Measurements from ENCODE around the gene ARHGEF33.

The ARHGEF33 gene

DNA sequence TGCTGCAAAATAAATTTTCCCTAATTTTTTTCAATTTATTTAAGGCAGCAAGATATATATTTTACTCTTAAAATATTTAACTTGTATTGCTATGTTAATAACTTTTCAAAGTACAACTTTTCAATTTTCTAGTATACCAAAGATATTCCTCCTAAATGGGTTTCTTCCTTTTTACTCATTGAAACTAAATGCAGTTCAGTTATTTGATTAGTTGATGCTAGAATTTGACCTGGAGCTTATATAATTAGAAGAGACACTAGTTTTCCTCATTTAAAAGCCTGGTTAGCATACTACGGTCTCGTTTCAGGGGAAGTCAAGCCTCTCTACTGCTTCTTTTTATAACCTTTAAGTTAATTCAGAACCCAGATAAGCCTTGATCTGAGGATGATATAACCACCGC is at the start of gene ARHGEF33:
TSS of gene ARHGEF33 (plus strand) at position 301 of the 400 bp plus-strand sequence. CDS start 29,573 bp downstream, outside the sequence.
- DNase-seq (ENCODE audit: low read depth) = no peak
- no peak within 1 kb of the TSS for H3K4me3 ChIP-seq (ENCODE audit: low read depth, low read length)

DNA sequence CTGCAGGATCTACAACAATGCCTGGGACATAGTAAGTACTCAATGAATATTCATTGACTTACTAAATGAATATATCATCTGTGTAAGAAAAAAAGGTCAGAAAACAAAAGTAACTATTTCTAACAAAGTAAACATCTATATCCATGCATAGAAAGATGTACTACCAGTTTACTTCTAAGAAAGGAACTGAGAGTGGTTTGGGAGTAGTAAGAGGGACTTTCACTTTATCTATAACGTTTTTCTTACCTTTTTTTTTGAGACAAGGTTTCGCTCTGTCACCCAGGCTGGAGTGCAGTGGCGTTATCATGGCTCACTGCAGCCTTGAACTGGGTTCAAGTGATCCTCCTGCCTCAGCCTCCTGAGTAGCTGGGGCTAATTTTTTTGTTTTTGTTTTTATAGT is 39.6 kb upstream of the ARHGEF33 start:
- DNase-seq (ENCODE audit: low read depth) = no peak

DNA sequence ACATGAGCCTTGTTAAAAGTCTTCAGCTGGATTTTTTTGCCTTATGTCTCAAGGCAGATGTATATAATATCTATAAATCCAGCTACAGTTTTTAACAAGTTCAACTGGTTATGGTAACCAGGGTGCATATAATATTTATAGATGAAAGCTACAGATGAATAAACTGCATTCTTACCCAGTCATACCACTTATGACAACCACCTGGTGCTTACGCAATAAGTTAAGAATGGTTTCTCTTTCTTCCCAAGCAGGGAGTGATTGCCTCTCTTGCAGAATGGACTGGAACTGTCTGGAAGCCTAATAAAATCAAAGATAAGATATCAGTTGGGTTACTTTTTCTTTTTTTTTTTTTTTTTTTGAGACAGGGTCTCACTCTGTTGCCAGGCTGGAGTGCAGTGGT is 33.5 kb upstream of the ARHGEF33 start:
- H3K4me3 ChIP-seq (ENCODE audit: low read depth, low read length) = no peak overlapping the region
- no peak for DNase-seq (ENCODE audit: low read depth)

More for the DNA sequence above, 39.6 kb upstream of the ARHGEF33 start:
- no peak overlapping the region for H3K4me3 ChIP-seq (ENCODE audit: low read depth, low read length)

DNA sequence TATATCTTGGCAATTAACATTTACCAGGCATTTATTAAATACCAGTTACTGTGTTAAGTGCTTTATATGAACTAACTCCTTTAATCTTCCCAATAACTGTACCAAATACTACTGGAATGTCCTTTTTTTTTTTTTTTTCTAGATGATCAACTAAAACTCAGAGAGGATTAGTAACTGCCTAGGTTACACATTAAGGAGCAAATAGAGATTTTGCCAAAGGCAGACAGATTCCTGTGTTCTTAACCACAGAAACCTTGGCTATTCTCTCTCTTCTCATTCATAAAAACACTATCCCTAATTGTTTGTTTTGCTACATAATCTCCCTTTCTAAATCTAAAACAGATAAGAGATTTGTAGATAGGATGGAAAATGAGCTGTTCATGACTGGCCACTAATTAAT is 27.2 kb upstream of the ARHGEF33 start:
- no peak for DNase-seq (ENCODE audit: low read depth)
- H3K4me3 ChIP-seq (ENCODE audit: low read depth, low read length) = no peak overlapping the region

DNA sequence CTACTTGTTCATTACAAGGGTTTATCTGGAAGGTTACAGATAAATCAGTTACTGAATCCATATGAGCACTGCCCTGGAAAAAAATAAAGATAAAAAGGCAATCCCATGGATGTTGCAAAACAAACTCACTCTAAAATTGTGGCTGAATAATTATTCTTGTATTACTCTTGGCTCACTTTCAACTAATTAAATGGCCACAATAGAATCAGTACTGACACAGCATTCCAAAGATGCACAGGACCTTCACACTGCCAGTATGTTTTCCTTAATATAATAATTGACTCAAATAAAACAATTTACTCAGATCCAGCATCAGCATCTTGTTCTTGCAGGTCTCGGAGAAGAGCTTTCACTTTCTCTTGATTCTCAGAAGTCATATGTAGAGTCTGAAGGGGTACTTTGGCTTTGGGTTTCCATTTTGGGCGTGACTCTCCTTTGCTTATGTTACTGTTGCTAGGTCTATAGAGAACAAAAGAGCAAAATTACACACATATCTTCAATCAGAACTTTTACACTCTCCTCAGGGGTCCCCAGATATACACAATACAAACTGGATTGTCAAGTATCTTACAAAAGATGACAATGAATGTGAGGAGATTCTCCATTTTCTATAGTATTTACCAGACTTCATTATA is 26.5 kb upstream of the ARHGEF33 start:
- no peak for DNase-seq (ENCODE audit: low read depth)
- H3K4me3 ChIP-seq (ENCODE audit: low read depth, low read length) = no peak overlapping the region

DNA sequence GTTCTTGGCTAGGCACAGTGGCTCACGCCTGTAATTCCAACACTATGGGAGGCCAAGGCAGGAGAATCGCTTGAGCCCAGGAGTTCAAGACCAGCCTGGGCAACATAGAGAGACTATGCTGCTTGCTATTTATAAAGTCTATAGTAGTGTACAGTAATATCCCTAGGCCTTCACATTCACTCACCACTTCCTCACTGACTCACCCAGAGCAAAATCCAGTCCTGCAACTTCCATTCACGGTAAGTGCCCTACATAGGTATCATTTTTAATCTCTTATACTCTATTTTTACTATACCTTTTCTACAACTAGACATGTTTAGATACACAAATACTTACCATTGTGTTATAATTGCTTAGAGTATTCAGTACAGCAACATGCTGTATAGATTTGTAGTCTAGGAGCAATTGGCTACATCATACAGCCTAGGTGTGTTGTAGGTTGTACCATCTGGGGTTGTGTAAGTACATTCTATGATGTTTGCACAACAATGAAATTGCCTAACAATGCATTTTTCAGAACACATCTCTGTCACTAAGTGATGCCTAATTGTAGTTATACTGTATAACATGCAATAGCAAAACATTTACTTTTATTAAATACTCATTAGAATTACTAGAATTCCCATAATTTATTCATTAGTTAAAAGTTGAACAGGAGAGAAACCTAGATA is 22.8 kb upstream of the ARHGEF33 start:
- H3K4me3 ChIP-seq (ENCODE audit: low read depth, low read length) = no peak overlapping the region
- no peak for DNase-seq (ENCODE audit: low read depth)

DNA sequence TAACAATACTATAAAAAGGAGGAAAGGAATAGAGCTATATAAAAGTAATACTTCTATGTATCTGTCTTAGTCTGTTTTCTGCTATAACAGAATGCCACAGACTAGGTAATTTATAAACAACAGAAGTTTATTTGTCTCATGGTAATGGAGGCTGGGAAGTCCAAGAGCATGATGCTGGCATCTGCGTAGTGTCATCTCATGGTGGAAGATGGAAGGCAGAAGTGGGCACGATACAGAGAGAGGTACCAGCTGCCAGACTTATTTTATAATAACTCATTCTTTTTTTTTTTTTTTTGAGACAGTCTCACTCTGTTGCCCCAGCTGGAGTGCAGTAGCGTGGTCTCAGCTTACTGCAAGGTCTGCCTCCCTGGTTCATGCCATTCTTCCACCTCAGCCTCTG is 18.2 kb upstream of the ARHGEF33 start:
- no peak overlapping the region for H3K4me3 ChIP-seq (ENCODE audit: low read depth, low read length)
- DNase-seq (ENCODE audit: low read depth) = no peak

DNA sequence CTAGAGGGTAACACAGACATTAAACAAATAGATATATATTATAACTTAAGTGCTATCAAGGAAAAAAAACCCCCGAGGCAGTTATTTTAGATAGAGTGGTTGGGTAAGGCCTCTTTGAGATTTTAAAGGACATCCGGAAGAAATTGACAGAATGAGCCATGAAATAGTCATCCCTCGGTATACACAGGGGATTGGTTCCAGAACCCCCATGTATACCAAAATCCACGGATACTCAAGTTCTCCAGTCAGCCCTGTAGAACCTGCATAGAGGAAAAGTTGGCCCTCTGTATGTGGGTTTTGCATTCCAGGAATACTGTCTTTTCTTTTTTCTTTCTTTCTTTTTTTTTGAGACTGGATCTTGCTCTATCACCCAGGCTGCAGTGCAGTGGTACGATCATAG is 15.9 kb upstream of the ARHGEF33 start:
- DNase-seq (ENCODE audit: low read depth) = no peak
- H3K4me3 ChIP-seq (ENCODE audit: low read depth, low read length) = no peak overlapping the region

DNA sequence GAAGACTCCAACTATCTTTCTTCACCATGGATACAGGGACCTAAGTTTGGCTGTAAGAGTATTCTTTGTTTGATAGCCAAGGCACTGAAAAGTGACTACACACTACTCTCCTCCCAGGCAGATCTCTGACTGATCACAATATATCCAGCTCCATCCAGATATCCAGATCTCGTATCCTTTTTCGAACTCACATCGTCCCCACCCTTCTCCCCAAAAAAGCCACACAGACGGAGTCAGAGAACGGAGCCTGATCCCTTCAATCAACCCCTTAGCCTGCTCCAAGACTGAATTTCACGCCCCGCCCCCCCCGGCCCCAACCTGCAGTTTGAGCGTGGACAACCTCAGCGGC is 14.5 kb upstream of the ARHGEF33 start:
- DNase-seq (ENCODE audit: low read depth) = no peak
- peak overlapping the region; percentile 92 for H3K4me3 ChIP-seq (ENCODE audit: low read depth, low read length)

DNA sequence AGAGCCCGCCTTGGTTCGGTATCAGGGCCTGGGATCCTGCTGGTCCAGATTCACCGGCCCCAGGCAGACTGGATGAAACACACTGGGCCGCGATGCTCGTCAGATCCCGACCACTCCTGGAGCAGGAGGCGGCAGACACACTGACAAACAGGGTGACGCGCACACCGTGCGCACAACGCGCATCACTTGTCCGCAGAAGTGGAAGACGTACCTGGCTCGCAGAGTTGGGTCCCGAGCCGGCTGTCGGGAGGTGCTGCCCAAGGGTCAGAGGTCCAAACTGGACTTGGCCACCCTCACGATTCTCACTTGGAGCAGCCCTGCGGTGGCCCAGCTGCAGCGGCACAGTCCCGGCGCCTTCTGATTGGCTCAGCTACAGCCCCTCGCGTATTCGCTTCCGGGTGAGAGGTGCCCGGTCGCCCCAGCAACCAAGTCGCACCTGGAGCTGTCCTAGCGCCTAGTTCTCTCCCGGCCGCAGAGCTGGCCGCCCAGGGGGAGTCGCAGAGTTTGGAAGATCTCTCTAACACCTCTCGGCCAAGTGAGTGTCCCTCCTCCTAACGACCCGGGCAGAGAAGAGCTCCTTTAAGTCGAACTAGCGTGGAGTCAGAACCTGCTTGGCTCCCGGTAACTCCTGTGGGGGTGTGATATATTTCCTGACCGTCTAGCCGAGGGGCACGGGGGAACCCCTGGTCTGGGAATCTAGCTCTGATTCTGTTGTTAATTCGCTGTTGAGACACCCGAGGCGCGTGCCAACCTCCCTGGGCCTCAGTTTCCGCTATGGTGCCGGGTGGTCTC is 13.9 kb upstream of the ARHGEF33 start, which contains the start of the genes DHX57 and MORN2:
TSS of gene DHX57 (minus strand) at position 359 of the 792 bp plus-strand sequence. CDS start 7,529 bp downstream, outside the sequence.
TSS of gene MORN2 (plus strand) at position 401 of the 792 bp plus-strand sequence.
- H3K4me3 ChIP-seq (ENCODE audit: low read depth, low read length) = peak within 1 kb of the TSS; percentile 92
- DNase-seq (ENCODE audit: low read depth) = peak; percentile 35

DNA sequence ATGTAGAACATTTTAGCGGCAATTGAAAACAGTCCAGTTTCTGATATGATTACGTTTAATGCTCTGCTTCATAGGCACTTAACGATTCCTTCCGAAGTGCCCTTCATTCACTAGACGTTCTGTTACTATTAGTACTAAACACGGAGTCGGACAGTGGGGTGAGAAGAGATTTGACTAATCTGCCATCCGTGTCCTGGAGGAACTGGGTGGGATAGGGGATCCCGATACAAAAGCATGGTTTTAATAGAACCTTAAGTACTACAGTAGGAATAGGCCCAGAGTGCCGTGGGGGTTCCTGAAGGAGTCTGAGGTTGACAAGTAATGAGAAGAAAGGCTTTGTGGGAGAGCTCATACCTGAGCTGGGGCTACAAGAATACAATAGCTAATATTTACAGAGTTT is 13.3 kb upstream of the ARHGEF33 start:
- no peak for DNase-seq (ENCODE audit: low read depth)
- peak overlapping the region; percentile 92 for H3K4me3 ChIP-seq (ENCODE audit: low read depth, low read length)

DNA sequence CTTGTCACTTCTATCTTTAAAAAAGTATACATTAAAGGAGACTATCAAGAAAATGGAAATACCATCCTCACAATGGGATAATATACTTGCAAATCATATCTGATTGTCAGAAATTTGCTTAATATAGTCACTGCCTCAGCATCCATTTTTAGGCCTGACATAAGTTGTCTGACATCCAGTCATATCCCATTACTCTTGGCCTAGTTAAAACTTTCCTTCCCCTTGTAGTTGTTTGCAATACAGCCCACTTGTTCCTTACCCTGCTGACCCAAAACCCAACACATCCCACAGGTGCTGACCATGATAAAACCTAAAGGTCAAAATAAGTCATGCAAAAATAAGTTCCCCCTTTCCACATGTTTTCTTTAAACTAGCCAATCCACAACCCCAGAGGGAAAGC is 3.6 kb upstream of the ARHGEF33 start:
- no peak overlapping the region for H3K4me3 ChIP-seq (ENCODE audit: low read depth, low read length)
- no peak for DNase-seq (ENCODE audit: low read depth)

DNA sequence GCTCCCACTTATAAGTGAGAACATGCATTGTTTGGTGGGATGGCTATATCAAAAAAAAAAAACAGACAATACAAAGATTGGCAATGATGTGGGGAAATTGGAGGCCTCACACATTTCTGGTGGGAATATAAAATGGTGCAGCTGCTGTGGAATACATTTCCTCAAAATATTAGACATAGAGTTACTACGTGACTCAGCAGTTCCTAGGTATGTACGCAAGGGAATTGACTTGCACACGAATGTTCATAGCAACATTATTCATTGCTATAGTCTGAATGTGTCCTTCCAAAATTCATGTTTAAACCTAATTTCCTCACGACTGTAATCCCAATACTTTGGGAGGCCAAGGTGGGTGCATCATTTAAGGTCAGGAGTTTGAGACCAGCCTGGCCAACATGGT is 2.3 kb upstream of the ARHGEF33 start:
- no peak for DNase-seq (ENCODE audit: low read depth)
- H3K4me3 ChIP-seq (ENCODE audit: low read depth, low read length) = no peak overlapping the region

DNA sequence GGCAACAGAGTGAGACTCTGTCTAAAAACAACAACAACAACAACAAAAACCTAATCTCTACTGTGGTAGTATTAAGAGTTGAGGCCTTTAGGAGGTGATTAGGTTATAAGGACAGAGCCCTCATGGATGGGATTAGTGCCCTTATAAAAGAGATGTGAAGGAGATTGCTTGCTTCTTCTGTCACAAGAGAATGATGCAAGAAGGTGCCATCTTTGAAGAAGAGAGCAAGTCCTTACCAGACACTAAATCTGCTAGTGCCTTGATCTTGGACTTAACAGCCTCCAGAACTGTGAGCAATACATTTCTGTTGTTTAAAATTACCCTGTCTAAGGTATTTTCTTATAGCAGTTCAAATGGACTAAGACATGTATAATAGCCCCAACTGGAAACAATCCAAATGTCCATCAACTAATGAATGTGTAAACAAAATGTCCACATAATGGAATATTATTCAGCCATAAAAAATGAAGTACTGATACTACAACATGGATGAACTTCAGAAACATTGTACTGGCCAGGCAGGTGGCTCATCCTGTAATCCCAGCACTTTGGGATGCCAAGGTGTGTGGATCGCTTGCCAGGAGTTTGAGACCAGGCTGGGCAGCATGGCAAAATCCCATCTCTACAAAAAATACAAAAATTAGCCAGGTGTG is 1.6 kb upstream of the ARHGEF33 start:
- no peak overlapping the region for H3K4me3 ChIP-seq (ENCODE audit: low read depth, low read length)
- no peak for DNase-seq (ENCODE audit: low read depth)

DNA sequence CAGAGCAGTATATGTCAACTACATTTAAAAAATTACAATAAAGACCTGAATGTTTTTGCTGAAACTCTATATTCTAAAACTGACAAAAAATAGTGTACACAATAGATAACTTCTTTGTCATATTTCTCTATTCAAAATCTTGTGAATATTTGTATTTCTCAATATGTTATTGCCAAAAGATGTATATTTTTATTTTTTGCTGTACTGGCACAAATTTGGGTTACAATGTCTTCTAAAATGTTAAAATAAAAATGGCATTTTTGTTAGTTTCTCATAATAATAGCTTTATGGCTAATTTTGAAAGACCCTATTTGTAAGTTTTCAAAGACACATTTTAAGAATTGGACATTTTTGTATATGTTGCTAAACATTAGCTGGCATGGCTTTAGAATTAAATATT is 630 bp upstream of the ARHGEF33 start:
- DNase-seq (ENCODE audit: low read depth) = no peak
- H3K4me3 ChIP-seq (ENCODE audit: low read depth, low read length) = no peak overlapping the region

DNA sequence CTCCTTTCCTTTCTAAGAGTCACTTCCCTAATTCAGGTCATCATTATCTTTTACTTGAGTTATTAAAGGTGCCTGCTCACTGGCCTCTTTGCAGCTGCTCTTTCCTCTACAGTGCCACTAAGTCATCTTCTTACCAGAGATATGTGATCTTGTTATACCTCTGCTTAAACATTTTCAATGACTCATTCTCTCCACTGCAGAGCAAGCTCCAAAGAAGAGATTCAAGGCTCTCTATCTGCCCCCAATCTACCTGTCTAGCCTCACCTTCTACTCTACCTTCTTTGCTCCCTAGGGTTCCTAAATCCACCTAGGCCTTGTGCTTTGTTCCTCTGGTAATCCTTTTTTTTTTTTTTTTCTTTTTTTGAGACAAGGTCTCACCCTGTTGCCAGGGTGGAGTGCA is 3.1 kb downstream of the ARHGEF33 start:
- DNase-seq (ENCODE audit: low read depth) = no peak

DNA sequence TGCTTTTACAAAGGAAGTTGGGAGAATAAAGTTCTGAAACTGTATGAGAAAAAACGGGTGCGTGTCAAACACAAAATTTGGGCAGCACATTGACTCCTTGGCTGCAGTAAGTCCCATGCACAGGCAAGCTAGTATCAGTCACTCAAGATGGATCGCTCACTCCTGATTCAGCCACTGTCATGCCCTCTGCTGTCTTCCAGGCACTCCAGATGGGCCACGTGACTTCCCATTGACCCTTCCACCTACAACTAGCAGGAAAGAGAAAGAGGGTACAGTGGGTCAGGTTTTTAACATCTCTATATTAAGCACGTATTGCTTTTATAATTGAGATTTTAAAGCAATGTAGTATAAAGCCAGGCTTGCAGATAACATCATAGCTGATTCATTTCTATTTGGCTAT is 8.6 kb downstream of the ARHGEF33 start:
- H3K4me3 ChIP-seq (ENCODE audit: low read depth, low read length) = no peak overlapping the region
- DNase-seq (ENCODE audit: low read depth) = no peak

More for the DNA sequence above, 3.1 kb downstream of the ARHGEF33 start:
- H3K4me3 ChIP-seq (ENCODE audit: low read depth, low read length) = no peak overlapping the region

DNA sequence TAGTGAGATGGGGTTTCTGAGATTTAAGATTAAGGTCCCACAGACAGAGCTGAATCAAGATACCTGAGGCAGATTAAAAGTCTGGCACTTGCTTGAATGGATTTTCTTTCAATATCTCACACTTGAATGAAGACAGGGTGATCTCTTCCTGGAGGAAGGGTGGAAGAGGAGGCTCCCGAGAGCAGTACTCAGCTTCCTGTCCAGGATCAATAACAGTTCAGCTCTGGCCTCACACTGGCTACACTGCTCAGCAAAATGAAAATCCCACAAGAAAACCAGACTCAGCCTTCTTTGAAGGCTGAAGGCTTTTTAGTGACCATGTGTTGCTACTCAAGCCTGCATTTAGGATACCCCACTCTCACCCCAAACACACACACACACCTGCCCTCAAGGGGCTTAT is 11.1 kb downstream of the ARHGEF33 start:
- no peak overlapping the region for H3K4me3 ChIP-seq (ENCODE audit: low read depth, low read length)
- DNase-seq (ENCODE audit: low read depth) = no peak

DNA sequence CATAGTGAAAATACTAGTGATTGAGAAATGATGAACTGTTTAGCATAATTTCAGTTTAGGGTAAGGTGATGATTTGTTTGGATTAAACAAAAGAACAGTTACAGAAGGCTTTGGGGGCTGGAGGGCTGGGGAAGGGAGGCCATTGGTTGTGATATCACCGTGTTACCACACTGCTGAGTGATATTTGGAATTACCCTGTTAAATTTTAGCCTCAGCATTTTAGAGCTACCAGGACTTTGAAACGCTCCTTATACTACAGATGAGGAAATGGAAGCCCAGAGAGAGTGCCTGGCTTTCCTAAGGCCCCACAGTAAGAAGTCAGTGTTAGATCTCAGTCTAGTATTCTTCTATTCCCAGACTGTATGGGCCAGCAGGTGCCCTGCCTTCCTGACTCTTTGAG is 15.6 kb downstream of the ARHGEF33 start:
- H3K4me3 ChIP-seq (ENCODE audit: low read depth, low read length) = no peak overlapping the region

DNA sequence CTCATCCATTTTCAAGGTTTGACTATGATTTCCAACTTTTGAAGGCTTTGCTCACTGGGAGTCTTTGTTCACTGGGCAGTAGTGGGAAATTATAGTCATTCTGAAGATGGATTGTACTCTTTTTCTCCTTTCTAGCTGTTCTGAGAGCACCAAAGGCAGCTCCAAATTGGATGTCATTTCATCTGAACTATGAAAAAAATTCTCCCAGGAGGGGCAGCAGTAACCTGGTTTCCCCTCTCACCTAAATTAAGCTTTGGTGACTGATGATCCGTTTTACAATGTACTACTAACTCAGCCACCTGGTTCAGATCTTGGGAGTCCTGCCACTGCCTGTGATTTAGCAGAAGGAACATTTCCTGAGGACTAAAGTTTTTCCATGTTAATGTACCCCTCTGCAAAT is 17.6 kb downstream of the ARHGEF33 start:
- no peak for DNase-seq (ENCODE audit: low read depth)
- H3K4me3 ChIP-seq (ENCODE audit: low read depth, low read length) = no peak overlapping the region

More for the DNA sequence above, 15.6 kb downstream of the ARHGEF33 start:
- no peak for DNase-seq (ENCODE audit: low read depth)

All from skeletal muscle cell (primary cell).